ENCODE results near the gene GFOD1. TPM values are rescaled to one million over a fixed set of nuclear protein-coding genes. Genes with fewer than 3 reads are reported as not detected.
"Not testable (repeated sequence)": the region's sequence is repeated elsewhere in the genome, so short reads cannot be mapped to it uniquely, and the experiment has no call there.

GFOD1 gene
- total RNA-seq, 1 donor, result 17.5 TPM

GRCh38 chr6:13331516-13332348 is 155.7 kb downstream of the GFOD1 start:
- peak in 1 of 3 donors; percentile 57 for DNase-seq (ENCODE audit: low read depth in 2 of 3, low spot score in 2 of 3)

GRCh38 chr6:13328875-13329183 is 158.6 kb downstream of the GFOD1 start:
- DNase-seq (ENCODE audit: low read depth in 2 of 3, low spot score in 2 of 3), result no peak

- DNase-seq (ENCODE audit: low read depth in 2 of 3, low spot score in 2 of 3), result peak; percentile 86 to 92 (median 90)
Measured at GRCh38 chr6:13328076-13328874, 159.1 kb downstream of the GFOD1 start, which contains the start of gene TBC1D7. Gene TBC1D7 (minus strand): TSS chr6:13328537. CDS start chr6:13326898, 1,639 bp downstream.

- DNase-seq (ENCODE audit: low read depth in 2 of 3, low spot score in 2 of 3), result peak in 1 of 3 donors; percentile 26
Measured at GRCh38 chr6:13327691-13328075, 159.7 kb downstream of the GFOD1 start.

- DNase-seq (ENCODE audit: low read depth in 2 of 3, low spot score in 2 of 3), result not testable (repeated sequence)
Measured at GRCh38 chr6:13326031-13326586, 161.3 kb downstream of the GFOD1 start.

GRCh38 chr6:13319891-13320564 is 167.4 kb downstream of the GFOD1 start:
- DNase-seq (ENCODE audit: low read depth in 2 of 3, low spot score in 2 of 3), result peak in 1 of 3 donors; percentile 25

GRCh38 chr6:13318821-13319220 is 168.6 kb downstream of the GFOD1 start:
- no peak for DNase-seq (ENCODE audit: low read depth in 2 of 3, low spot score in 2 of 3)

- no peak for DNase-seq (ENCODE audit: low read depth in 2 of 3, low spot score in 2 of 3)
Measured at GRCh38 chr6:13315896-13316295, 171.5 kb downstream of the GFOD1 start.

- DNase-seq (ENCODE audit: low read depth in 2 of 3, low spot score in 2 of 3), result no peak
Measured at GRCh38 chr6:13314806-13315205, 172.6 kb downstream of the GFOD1 start.

GRCh38 chr6:13311155-13311554 is 176.2 kb downstream of the GFOD1 start:
- DNase-seq (ENCODE audit: low read depth in 2 of 3, low spot score in 2 of 3), result no peak

- no peak for DNase-seq (ENCODE audit: low read depth in 2 of 3, low spot score in 2 of 3)
Measured at GRCh38 chr6:13308332-13308731, 179.1 kb downstream of the GFOD1 start.

Other genes with a start within 250 kb of the GFOD1 start
- 14.0 TPM for gene TBC1D7, start 159.1 kb downstream of the GFOD1 start, total RNA-seq
- 10.5 TPM for gene SIRT5, start 87.0 kb upstream of the GFOD1 start, total RNA-seq
- 26.9 TPM for gene NOL7, start 127.7 kb upstream of the GFOD1 start, total RNA-seq
- gene RANBP9, start 224.2 kb upstream of the GFOD1 start, total RNA-seq, result 15.3 TPM